NB4 (cell line): ENCODE measurements around the gene KCNQ1.

Source experiments
- DNase-seq: peaks from one replicate; pipeline ENCODE4 v3.0.0; 2010; ENCODE audit warnings: low read depth
- H3K4me3 ChIP-seq: one replicate; pipeline ENCODE4 v1.5.1; 2011; ENCODE audit warnings: mild to moderate bottlenecking, low read depth, low read length, moderate library complexity
- CTCF ChIP-seq: IDR thresholded peaks from one replicate; pipeline ENCODE4 v1.5.1; 2012; ENCODE audit warnings: low read depth, low read length
- MAX ChIP-seq: IDR thresholded peaks from 2 replicates; pipeline ENCODE4 v1.6.1; 2011; ENCODE audit warnings: low read depth, low read length
- MYC ChIP-seq: IDR thresholded peaks from 2 replicates; pipeline ENCODE4 v1.6.1; 2011; ENCODE audit warnings: low read depth, low read length
- POLR2A ChIP-seq: IDR thresholded peaks from 2 replicates; pipeline ENCODE4 v1.6.1; 2011; ENCODE audit warnings: mild to moderate bottlenecking; ENCODE audit not compliant: insufficient read length; ENCODE audit errors: extremely low read depth

Gene KCNQ1

GRCh38 chr11:2728128-2728662 lies 283.4 kb downstream of the KCNQ1 start:
- TF ChIP-seq POLR2A (no peak), MAX (no peak), MYC (no peak), CTCF (no peak)
- no peak overlapping the region for H3K4me3 ChIP-seq
- DNase-seq, result no peak

- TF ChIP-seq MAX (no peak), CTCF (no peak), POLR2A (no peak), MYC (no peak)
- no peak overlapping the region for H3K4me3 ChIP-seq
- no peak for DNase-seq
Measured at GRCh38 chr11:2728663-2729332, 284.0 kb downstream of the KCNQ1 start.

GRCh38 chr11:2729841-2730240 lies 285.0 kb downstream of the KCNQ1 start:
- TF ChIP-seq MAX, result no peak
- no peak for TF ChIP-seq CTCF
- no peak for TF ChIP-seq POLR2A
- no peak for TF ChIP-seq MYC
- DNase-seq, result no peak
- no peak overlapping the region for H3K4me3 ChIP-seq

GRCh38 chr11:2730272-2731129 lies 285.7 kb downstream of the KCNQ1 start:
- TF ChIP-seq CTCF (no peak), POLR2A (no peak), MAX (no peak), MYC (no peak)
- DNase-seq, result no peak
- no peak overlapping the region for H3K4me3 ChIP-seq

- H3K4me3 ChIP-seq, result no peak overlapping the region
- TF ChIP-seq MAX (no peak), POLR2A (no peak), MYC (no peak), CTCF (no peak)
- peak; percentile 24 for DNase-seq
Measured at GRCh38 chr11:2731130-2732125, 286.6 kb downstream of the KCNQ1 start.
